HFF-Myc (cell line): ENCODE data around the gene OR10J5.

Source experiments
- DNase-seq: peaks from one replicate; pipeline ENCODE4 v3.0.0-alpha.2; 2011; ENCODE audit warnings: low read depth; ENCODE audit errors: extremely low read depth
- H3K4me3 ChIP-seq: replicated peaks from 2 replicates; pipeline ENCODE4 v1.5.1; 2011; ENCODE audit warnings: low read depth, mild to moderate bottlenecking, control low read depth, low read length
- TF ChIP-seq, protein P1 (sequence below): IDR thresholded peaks from 2 replicates; pipeline ENCODE4 v1.5.1; 2012; ENCODE audit warnings: mild to moderate bottlenecking, low read depth, low read length, control low read depth; ENCODE audit errors: missing control alignments

OR10J5 gene

DNA sequence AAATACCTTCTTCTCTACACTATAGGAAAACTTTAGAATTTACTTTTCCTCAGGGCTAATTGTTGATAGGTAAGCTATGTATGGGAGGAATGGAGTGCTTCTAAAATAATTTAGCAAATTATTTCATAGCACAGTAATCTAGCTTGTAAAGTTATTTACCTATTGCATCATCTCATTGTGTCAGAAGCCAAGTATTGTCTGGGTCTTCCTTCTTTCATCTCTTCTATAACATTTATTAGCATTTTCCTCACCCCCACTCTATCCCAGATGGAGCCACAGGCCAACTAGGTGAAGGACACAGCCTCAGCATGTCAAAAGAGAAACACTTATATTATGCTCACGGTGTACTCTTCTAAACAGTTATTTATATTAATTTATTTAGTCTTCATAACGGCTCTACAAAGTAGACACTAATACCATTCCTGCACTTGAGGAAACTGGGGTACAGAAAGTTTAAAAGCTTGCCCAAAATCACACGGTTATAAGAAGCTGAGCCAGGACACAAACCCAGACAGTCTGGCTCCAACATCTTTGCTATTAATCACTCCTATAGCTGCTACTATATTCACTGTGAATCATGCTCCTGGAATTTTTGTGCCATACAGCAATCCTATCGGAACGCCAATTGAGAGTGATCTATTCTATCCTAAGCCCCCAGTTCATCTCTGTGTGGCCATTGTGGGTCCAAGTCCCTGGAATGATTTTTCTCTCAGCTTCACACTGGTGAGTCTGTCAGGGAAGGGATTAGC is 43.1 kb downstream of the OR10J5 start:
- TF ChIP-seq, protein P1, sequence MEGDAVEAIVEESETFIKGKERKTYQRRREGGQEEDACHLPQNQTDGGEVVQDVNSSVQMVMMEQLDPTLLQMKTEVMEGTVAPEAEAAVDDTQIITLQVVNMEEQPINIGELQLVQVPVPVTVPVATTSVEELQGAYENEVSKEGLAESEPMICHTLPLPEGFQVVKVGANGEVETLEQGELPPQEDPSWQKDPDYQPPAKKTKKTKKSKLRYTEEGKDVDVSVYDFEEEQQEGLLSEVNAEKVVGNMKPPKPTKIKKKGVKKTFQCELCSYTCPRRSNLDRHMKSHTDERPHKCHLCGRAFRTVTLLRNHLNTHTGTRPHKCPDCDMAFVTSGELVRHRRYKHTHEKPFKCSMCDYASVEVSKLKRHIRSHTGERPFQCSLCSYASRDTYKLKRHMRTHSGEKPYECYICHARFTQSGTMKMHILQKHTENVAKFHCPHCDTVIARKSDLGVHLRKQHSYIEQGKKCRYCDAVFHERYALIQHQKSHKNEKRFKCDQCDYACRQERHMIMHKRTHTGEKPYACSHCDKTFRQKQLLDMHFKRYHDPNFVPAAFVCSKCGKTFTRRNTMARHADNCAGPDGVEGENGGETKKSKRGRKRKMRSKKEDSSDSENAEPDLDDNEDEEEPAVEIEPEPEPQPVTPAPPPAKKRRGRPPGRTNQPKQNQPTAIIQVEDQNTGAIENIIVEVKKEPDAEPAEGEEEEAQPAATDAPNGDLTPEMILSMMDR, result no peak
- DNase-seq, result no peak
- no peak overlapping the region for H3K4me3 ChIP-seq
